ENCODE results near the gene GDF7.

Gene GDF7

DNA sequence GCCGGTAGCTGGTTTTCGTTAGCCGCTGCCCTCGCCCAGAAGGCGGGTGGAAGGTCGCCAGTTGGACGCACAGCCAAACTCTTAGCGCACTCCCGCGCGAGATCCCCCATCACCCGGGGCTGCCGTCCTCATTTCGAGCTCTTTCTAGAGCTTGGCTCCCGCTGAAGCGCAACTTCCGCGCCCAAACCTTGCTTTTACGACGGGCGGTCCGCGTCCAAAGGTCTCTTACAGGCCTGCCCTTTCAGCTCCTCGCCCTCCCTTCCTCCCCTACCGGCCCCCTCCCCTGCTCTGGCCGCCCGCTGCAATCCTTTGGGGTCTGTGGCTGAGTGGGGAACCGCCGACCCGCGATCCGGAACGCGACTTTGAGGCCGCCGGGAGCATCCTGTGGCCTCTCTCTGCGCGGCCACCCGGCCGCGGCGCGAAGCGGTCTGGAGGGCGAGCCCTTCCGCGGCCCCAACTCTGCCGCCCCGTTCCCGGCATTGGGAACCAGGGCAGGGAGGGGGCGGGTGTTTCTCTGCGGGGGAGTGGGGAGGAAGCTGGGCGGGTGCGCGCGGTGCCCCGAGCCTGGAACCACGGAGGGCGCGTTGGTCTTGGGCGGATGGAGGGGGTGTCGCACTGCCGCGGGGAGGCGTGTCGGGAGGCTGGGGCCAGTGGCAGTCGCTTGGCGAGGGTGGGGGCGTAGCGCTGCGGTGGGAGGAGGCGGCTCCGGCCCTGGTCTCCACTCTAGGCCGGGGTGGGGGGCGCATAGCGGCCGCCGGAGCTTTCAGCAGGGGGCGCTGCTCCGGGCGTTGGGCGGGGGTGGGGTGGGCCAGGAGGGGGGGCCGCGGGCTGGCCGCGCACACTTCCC lies at the start of gene GDF7:
GDF7 (plus strand) TSS at position 841 of the 847 bp plus-strand sequence. CDS start 96 bp downstream, outside the sequence.
- peak; percentile 23 for DNase-seq

DNA sequence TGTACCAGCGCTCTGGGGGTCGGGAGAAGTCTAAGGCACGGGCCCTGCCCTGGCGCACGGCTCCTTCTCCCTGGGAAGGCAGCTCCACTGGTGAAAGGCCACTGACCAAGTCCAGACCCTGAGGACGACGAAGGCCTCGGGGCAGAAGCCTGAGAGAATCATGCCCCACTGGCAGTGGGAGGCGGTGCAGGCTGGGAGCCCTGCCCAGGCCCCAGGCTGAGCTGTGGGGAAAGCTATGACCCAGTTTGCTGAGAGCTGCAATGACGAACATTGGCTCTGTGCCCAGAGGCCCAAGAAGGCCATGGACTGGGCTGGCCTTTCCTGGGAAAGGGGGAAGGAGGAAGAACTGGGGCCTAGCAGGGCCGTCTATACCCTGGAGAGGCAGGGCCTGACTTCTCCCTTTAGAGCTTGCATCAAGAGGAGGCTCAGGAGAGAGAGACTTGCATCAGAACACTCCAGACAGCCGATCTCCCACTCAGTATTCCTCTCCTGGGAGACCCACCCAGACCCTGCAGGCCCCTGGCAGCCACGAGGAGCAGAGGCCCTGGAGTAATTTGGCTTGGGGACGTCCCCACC lies 49.0 kb upstream of the GDF7 start:
- DNase-seq, result no peak

DNA sequence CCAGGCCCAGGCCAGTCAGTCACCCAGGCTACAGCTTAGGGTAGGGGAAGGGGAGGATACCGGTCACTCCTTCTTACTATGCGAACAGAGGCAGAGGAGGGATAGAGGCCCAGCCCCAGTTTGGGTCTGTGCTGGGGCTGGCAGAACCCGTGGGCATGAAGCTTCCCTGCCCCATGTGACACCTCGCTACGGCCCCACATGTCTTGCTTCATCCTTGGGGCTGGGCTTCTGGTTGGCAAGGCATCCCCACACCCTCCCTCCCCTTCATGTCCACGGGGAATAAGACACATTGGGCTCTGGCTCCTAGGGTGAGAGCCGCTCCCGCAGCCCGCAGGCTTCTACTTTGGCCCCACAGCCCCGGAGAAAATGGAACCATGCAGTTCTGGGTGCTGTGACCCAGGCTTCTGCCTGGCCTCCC lies 48.5 kb upstream of the GDF7 start:
- no peak for DNase-seq

DNA sequence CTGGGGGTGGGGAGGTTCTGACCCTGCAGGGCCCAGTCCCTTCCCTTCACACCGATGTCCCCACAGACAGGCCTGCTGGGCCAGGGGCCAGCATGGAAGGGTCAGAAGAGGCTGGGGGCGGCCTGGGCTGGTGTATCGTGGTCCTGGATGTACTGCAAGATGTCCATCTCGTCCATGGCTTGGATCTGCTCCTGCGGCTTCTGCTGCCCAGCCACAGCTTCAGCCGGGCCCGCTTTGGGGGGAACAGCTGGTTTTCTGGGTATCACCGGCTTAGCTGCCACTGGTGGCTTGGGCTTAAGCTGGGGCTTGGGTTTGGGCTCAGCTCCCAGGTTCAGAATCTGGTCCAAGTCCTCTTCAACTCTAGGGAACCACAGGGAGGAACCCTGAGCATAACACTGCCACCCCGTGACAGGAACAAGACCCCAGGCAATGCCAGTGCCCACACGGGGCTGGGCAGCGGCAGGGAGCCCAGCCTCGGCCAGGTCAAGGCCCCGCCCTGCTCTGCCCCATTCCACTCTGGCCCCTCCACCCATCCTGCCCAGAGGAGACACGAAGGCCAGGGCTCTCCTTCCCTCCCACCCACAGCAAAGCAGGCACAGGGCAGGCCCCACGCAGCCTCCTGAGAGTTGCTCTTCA lies 47.9 kb upstream of the GDF7 start:
- DNase-seq, result no peak

DNA sequence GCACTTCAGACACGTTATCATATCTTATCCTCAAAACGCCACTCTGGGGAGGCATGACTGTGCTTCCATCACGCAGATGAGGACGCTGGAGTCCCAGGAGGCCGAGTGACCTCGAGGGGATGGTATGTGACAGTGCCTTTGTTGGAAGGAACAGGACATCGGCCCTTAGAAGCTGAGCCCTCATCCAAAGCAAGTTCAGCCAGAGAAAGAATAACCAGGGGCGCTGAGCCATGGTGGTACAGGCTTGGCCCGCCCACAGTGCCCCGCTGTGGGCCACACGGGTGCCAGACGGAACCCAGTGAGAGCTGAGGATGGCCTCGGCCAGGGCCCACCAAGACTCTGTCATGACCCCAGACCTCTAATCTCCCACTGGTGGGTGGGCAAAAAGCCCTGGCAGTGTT lies 47.3 kb upstream of the GDF7 start:
- no peak for DNase-seq

DNA sequence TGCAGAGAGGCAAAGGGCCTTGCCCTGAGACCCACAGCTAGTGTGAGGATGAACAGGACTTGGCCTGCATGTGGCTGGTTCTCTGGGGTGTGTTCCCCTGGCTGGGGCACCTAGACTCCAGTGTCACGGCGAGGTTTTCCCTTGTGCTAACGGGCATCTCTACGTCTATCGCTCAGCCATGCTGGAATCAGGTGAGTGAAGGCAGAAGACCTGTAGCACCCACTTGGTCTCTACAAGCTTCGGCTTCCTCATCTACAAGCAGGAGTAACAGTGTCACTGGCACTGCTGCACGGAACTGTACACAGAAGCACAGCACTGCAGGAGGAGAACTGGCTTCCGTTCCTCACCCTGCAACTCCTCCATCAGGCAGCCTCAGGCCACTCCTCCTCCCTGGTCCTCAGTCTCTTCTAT lies 46.7 kb upstream of the GDF7 start:
- DNase-seq, result no peak

DNA sequence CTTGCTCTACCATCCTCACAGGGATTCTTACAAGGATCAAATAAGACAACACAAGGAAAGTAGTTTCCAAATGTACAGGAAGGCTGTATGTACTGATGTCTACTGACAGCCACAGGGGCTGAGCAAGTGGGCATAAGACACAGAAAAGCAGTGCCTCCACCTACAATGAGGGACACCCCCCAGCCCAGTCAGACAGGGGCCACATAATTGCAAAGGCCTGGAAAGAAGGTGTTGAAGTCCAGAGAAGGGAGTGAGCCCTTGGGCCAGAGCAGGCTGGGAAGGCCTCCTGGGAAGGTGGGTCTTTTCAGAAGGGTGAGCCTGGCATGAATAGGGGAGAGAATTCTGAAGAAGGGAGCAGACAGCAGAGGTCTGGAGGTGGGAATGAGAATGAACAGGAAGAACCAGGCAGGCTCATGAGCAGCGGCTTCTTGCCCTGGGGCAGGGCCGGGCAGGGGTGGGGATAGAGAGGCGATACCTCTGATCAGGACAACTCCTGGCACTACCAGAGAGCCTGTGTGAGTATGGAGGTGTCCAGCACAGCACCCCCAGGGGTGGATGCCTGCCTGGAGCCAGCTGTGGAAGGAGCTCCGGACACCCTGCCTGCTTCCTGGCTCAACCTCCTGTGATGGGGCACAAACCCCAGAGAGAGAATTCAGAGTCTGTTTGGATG lies 46.1 kb upstream of the GDF7 start:
- no peak for DNase-seq

DNA sequence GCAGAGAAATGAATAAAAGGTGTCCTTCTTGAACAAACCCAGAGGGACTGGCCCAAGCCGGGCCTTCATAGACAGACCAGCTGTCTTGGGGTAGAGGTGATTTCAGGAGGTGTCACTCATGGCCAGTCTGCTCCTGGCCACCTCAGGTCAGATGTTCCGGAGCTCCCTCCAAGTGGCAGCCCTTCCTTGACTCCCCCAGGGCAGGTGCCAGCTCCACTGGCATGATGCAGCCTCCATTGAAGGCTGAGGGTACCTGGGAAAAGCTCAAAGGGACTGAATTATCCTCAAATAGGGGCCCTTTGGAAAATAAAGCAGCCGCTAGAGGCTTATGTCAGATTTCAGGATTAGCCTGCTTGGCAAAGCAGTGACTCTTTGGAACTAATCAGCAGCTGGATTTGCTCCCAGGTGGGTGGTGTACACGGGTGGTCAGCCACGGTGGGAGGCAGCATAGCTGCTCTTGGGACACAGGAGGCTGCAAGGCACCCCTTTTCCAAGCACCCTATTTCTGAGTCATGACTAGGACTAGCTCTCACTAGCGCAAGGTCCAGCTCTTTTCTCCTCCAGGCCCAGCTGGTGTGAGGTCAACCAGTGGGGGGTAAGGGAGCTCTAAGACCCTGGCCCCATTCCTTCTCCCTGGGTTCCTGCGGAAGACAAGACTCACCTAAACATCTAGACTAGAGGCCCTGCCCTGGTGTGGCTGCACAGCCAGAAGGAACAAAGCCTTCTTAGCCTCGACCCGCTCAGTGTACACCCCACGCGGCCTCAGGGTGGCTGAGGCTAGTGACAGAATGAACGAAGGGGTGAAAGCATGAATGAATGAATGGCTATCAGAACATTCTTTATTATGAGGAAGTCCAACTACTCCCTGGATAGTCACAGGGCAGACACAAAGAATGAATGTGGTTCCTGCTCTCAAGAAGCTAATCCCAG lies 45.3 kb upstream of the GDF7 start:
- no peak for DNase-seq

DNA sequence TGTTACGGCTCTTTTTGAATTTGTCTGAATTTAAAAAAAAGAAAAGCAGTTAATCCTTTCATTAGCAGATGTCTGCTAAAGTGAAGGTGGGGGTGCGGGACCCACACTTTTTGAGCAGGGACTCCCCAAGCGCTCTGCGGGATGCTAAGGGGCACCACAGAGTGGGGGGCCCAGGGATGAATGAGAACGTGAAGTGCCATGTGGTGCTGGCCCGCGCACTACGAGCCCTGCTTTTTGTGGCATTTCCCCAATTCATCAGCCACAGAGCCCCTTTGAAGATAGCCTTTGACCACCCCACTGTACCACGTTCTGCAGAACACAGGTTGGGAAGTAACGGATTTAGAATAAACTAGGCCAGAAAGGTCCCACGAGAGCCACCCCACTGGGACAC lies 44.7 kb upstream of the GDF7 start:
- no peak for DNase-seq

DNA sequence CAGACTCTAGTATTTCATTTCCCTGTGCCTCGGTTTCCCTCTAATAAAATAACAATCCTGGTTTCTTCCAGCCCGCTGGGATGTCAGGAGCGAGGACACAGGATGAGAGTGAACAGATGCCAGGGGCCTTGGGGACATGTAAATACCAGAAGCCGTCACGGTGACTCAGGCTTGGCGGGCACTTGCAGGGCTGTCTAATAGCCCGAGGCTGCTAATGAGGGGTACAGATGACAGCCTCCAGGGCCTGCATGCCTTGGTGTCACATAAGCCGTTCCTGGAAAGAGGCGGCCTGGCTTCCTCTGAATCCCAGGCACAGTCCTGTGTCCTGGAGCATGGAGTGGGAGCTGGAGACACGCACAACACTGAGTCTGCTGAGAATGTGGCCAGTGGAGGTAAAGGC lies 44.2 kb upstream of the GDF7 start:
- DNase-seq, result no peak

DNA sequence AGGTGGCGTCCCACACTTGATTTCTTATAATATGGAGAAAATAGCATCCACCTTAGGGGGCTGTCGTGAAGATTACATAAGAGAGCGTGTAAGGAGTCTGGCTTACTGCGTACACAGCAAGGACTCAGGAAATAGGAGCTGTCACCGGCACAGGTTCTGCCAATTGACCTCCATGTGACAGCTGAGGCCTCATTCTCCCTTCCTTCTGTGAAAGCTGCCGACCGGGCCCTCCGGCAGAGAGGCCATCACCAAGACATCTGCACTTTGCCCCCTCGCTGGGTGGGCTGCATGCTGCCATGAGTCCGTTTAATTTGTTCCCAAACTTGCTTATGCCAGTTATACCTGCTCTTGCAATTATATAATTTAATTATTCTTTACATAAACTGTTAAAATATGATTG lies 43.7 kb upstream of the GDF7 start:
- no peak for DNase-seq

DNA sequence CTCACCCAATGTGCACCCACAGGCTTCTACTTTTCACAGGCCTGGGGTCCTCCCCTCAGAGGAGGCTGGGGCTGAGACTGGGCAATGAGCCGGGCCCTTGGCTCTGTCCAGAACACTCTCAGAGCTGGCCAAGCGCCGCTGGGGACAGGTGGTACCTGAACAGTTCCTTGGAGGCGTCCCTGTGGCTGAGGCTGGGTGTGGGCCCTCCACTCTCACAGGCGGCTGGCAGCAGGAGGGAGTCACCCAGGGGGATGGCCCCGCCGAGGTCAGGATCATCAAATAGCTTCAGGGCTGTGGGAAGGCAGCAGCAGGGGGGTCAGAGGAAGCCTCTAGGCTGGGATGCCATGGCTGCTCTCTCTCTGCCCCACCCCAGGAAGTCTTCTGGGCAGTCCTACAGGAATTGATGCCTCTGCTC lies 43.2 kb upstream of the GDF7 start:
- no peak for DNase-seq

DNA sequence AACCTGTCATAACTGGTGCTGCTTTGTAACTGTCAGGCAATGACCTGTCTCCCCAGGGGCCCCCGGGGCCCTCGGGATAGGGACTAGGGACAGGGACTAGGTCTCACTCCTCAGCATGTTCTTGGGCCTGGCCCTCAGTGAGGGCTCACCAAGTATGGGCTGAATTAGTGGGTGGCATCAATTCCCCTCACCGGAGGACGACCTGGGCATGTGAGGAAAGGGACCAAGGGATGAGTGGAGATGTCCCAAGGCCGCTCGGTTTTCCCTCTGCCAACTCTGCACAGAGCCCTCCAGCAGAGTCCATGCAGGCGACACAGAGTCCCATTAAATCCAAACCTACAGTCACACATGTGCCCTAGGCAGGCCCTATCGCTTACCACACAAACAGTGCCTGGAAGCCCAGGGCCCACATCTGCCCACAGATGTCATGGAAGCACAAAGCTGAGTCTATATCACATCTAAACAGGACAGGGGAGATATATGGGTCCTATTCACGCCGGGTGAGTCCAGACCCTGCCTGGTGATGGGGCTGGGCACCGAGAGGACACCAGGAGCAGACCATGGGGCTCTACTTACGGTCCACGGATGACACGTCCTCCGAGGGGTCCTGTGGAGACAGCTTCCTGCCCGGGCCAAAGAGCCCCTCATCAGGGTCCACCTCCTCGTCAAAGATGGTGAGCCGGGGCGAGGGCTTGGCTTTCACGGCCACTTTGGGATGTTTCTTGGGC lies 42.6 kb upstream of the GDF7 start:
- no peak for DNase-seq

DNA sequence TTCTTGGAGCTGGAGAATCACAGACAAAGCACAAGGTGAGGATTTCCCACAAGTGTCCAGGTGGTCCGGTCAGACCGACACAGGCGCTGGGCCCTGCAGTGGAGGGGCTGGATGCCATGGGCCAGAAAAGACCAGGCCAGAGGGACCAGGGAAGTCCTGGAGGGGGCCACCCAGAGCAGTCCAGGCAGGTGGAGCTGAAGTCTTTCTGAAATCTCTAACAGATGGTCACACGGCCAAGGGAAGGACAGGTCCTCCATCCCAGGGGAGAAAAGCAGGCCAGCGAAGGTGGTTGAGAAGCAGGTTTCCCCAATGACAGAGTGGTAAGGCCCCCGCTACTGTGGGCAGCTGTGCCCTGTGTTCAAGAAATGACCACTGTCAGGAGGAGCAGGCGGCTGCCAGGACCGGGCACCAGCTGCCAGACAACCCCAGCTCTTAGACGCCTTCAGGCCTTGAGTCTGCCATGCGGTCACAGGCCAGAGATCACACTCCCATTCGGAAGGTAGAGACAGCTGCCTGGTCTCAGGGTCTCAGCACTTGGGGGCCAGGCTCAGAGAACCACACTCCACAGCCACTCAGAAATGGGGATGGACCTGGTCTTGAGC lies 42.0 kb upstream of the GDF7 start:
- no peak for DNase-seq

DNA sequence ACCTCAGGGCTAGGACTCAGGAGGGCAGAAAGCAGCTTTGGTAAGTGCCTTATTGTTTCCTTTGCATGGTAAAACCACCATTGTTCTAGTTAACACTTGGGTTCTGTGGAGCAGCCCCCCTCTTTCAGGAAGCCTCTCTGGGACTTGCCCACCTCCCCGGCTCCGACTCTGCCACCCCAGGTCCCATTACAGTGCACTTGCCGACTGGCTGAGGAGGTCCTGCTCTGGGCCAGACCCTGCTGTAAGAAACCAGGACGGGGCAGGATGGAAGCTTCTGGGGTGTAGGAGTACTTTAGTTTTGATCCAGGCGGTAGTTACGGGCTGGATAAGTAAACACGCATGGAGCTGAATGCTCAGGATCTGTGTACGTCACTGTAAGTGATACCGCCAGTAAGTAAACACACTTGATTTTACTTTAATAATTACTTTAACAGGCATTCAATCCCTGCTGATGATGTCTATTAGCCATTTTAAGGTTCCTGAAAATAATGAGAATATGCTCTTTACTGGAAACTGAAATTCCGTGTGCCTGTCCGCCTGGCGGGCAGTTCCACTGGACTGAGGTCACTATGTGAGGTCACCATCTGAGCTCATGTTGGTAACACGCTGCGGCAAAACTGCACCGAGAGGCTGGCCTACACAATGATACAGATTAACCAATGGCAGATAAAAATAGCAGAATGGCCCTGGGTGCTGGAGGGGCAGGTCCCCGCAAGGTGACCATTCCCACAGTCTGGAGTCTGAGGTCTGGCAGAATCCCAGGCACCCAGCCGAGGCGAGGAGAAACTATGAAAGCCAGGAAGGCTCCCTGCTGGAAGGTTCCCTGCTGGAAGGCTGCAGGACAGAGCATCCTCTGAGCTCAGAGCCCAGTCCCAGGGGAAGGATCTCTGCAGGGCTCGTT lies 41.2 kb upstream of the GDF7 start:
- no peak for DNase-seq

DNA sequence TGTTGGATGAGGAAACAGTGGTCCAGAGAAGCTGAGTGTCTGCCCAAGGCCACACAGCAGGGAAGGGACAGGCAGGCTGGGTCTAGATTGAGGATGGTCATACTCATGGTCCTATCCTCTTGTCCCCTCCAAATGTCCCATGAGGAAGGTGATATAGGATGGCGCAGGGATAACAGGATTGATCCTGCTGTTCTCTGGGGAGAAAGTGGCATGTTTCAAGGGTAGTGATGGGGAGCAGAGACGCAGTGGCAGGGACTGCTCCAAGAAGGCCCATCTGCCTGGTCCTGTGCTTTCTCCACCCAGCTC lies 40.6 kb upstream of the GDF7 start:
- DNase-seq, result no peak

DNA sequence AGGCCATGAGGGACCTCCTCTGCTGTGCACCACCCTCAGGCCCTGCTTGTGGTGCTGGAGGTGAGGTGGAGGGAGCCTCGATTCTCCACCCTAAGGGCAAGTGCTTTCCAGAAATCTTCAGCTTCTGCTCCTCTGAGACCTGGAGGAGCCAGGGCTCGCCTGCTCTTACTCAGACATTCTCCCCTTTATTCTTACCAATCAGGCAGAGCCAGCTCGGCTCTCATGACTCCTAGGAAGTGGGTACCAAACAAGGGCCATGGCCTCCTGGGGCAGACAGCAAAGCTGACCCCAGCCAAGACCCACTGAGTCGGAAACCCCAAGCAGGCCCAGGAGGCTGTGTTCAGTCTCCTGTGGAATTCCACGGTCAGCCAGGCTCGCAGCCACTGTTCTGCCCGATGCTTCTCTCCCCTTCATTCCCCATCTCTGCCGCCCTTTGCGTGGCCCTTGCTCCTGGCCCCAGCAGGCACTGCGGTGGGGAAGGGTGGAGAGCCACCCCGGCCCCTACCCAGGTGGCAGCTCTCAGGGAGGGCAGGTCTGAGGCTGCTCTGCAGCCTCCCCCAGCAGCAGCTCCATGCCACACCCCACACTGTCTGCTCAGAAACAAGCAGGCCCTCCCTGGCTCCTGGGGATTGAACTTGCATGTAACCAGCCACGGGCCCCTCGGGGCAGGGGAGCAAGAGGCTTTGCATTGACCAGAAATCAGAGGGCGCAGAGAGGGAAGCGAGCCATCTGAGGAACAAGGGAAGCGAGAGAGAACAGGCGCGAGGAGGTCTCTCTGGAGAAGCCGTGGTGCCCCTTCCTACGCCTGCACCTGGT lies 40.0 kb upstream of the GDF7 start:
- DNase-seq, result no peak

DNA sequence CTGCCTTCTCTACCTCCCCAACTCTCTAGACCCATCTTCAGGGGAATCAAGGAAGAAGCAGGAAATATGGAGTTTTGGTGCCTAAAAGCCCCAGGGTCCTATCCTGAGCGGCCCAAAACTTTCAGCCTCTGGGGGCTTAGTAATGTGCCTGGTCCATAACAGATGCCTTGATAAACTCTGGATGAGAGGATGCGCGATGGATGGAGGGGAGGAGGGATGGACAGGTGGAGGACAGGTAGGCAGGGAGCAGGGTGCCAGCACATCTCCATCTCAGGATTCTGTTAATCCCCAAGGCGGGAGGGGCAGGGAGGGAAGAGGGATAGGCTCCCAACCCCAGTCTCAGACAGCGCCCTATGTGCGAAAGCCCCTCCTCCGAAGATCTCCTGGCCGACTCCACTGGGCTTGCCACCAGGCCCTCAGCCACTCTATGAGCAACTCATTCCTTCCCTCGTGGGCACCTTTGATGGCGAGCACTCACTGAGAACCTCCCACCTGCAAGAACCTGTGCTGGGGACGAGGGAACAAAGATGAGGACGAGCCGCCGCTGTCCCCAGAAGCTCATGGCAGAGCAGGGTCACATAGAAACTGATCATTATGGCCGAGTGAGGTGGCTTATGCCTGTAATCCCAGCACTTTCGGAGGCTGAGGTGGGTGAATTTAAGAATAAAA lies 39.1 kb upstream of the GDF7 start:
- no peak for DNase-seq

DNA sequence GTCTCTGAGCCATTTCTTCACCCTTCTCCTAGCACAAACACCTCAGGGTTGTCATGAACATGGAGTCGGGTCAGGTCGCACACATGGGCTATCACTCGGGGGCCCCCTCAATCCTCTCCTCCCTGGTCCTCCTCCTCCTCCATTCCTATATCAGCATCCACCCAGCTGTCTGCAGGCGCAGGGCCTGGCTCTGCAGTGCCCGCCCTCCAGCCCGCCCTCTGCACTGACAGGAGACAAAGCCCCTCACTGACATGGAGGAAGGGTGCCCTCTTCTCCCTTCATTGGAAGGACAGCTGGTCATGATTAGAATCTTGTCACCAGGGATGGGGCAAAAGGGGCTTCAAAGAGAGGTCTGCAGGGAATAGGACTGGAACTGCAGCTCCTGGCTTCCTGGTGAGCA lies 37.8 kb upstream of the GDF7 start:
- DNase-seq, result no peak

Measured in stimulated activated CD4-positive, alpha-beta T cell treated with anti-CD3 and anti-CD28 coated beads, Interleukin-4, amount 100 ng/mL, for 1 hour (primary cell).